GM18508 (cell line): ENCODE data around the gene HECW1.
"Not testable (repeated sequence)": the region's sequence is repeated elsewhere in the genome, so short reads cannot be mapped to it uniquely, and the experiment has no call there.

Source experiments
- ATAC-seq: cut with Tn5 transposase; IDR thresholded peaks from one replicate; pipeline ENCODE4 v1.9.1; 2021; ENCODE audit warnings: moderate number of reproducible peaks; ENCODE audit not compliant: insufficient read depth, unreplicated experiment

HECW1 gene

GRCh38 chr7:43337191-43337590 is 224.7 kb downstream of the HECW1 start:
- no peak for ATAC-seq

- no peak for ATAC-seq
Observed at GRCh38 chr7:43337811-43338210, 225.4 kb downstream of the HECW1 start.

DNA sequence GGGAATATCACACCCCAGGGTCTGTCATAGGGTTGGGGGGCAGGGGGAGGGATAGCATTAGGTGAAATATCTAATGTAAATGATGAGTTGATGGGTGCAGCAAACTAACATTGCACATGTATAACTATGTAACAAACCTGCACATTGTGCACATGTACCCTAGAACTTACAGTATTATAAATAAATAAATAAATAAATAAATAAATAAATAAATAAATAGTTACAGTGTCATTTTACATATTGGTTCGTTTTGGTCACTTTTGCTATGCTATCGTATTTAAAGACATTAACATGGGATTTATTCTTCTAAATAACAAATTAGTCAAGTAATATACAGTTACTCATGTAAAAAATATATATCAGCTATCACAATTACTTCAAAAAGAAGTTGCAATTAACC is 228.7 kb downstream of the HECW1 start:
- ATAC-seq: no peak

DNA sequence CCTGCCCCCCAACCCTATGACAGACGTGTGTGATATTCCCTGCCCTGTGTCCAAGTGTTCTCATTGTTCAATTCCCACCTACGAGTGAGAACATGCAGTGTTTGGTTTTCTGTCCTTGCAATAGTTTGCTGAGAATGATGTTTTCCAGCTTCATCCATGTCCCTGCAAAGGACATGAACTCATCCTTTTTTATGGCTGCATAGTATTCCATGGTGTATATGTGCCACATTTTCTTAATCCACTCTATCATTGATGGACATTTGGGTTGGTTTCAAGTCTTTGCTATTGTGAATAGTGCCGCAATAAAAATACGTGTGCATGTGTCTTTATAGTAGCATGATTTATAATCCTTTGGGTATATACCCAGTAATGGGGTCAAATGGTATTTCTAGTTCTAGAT is 231.0 kb downstream of the HECW1 start:
- ATAC-seq: not testable (repeated sequence)

DNA sequence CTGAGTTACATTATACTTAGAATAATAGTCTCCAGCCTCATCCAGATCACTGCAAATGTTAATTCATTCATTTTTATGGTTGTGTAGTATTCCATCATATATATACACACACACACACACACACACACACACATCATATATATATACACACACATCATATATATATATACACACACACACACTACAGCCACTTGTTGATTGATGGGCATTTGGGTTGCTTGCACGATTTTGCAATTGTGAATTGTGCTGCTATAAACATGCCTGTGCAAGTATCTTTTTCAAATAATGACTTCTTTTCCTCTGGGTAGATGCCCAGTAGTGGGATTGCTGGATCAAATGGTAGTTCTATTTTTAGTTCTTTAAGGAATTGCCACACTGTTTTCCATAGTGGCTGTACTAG is 233.2 kb downstream of the HECW1 start:
- ATAC-seq: not testable (repeated sequence)

DNA sequence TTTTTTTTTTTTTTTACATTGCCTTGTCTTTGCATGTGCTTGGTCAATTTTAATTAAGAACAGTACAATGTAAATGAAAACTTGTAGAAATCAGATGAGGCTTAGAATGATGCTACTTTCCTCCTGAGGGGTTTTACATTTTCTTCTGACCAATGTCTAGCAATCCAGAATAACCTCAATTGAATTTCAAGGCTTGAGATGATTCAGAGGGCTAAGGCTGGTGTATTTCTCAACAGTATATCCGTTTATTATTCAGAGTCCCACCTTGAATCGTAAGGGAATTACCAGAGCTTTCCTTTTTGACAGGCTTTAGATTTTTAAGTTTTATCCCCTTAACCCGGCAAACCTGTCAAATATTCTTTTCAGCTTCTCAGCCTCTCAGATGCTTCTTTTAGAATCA is 239.2 kb downstream of the HECW1 start:
- ATAC-seq: no peak

DNA sequence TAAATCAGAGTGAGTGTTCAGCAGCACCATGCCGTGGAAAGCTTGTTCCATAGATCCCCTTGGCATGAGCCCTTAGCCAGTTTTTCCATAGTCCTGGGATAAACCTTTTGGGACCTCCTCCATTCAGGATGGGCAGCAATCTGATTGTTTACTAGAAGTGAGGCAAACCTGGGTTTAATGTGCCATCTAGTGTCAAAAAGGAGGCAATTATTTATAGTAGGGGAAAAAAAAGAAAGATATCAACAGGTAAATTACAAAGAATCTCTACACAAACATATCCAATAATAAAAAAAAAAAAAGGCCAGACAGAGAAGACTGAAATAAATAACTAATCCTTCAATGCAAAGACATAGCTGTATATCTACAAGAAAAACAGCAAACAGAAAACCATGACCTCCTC is 241.5 kb downstream of the HECW1 start:
- ATAC-seq: no peak

DNA sequence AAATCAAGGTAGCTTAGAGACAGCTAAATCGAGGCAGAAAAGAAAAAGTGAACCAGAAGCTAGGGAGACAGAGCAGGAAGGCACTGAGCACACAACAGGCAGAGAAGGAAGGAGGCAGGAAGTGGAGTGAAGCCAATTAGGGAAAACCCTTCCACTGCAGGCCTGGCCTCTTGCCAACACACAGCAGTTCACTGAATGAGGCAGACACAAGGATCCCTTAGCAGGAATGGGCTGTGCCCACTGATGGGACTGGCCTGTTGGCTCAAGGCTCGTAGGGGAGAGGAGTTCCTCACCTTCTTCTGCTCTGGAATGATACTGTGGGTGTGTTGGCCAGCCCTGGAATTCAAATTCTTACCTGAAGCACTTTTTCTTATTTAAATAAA is 250.2 kb downstream of the HECW1 start:
- no peak for ATAC-seq

DNA sequence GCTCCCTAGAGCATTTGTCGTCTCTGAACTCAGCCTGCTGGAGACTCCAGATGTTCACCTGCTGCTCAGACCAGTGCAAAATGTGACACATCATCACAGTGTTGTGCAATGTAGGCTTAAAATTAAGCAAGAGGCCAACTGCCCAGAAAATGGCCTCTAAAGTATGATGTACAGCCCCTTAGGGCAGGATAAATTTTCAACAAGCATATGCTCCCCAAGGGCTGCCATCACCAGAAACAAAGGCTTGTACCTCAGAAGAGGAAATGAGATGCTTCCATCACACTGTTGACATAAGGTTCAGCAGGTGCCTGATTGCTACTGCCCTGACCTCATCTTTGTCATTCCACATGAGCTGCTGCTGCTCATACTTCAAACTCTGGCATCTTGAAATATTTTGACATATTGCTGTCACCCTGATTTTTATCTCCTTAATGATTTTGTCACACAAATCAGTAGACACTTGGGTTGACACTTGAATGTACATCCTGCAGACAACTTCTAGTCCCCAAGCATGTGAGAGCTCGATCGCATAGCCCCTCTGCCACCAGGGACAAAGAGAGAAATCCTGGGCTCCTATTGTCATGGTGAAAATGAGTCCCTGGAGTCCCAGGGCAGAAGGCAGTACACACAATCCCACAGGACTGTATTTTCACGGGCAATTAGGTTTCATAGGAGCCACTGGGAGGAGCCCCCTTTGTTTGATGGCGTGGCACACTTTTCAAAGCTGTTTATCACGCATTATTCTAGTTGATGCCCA is 250.8 kb downstream of the HECW1 start:
- ATAC-seq: no peak

GRCh38 chr7:43364391-43364790 is 251.9 kb downstream of the HECW1 start:
- no peak for ATAC-seq

- no peak for ATAC-seq
Observed at GRCh38 chr7:43372676-43373355, 260.4 kb downstream of the HECW1 start.

DNA sequence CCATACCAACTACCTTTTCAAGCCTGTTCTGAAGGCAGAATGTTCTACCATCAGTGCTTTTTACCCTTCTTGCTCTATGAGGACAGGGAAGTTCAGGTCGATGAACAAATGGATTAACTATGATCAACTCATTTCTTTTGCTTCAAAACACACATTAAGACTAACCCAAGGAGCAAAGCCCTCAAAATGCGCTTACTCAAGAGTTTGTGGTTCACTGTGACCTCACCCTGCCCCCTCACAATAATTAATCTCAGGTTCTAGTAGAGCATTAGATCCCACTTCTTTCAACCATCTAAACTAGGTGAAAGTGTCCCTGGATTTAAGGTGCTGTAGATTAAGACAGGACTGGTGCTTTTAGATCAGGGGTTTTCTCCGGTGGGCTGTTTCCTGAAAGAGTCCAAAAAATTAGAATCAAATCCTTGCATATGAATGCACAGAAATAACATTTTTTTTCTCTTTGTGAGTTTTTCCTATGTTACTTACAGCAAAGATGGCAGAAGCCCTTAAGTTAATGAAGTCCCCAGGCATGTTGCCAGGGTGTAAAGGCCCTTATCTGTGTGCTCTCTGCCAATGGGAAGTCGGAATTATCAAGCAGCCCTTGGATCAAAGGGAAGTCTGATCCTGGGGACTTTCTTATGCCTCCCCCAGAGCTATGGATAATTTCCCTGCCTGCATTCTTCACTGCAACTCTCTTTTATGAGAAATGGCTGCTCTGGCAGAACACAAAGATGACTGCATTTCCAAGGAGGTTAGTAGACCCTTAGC is 264.9 kb downstream of the HECW1 start:
- ATAC-seq: no peak

DNA sequence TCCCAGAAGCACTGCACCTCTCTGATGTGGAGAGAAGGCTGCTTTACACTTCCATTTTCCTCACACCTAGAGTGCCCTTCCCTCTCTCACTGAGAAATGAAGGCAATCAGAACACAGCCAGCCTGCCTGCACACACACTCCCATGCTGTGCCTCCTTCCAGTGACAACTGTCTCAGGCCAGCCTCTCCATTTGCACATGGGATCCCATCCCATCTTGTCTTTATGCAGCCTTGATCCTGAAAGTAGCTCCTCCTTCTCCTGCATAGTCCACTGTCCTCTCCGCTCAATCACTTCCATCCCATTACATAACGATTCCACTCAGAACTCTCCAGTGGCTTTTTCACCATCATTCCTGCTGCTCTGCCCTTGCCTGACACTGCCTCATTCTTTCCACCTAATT is 266.8 kb downstream of the HECW1 start:
- no peak for ATAC-seq

- no peak for ATAC-seq
Observed at GRCh38 chr7:43384616-43385308, 272.3 kb downstream of the HECW1 start.

DNA sequence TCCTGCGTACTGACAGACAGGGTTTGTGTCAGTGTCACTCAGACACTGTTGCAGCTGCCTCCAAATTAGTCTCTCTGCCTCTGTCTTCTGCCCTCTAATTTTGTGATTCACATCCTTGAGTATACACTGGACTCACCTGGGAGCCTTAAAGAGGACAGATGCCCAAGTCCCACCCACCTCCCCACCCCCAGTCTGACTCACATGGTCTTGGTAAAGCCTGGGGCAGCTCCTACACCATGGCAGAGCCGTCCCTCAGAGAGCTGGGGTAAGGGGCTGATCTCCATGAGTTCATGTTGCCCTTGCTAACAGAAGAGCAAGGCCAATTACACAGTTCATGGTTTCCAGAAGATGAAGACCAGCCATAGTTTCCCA is 272.8 kb downstream of the HECW1 start:
- ATAC-seq: no peak

GRCh38 chr7:43385856-43386255 is 273.4 kb downstream of the HECW1 start:
- no peak for ATAC-seq

DNA sequence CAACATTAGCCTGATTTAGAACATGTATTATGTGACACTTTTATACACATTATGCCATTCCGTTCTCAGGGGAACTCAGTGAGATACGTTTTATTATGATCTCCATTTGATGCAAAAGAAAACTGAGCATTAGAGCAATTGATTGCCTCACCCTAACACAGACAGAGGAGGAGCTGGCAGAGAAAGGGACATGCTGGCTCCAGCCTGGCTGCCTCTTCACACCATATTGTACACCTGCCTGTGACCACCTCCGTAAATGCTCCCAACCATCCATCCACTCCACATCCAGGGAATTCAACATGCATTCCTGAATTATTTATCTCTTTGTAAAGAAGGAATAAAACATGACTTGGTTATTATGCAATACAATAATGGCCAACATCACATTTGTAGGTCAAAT is 275.5 kb downstream of the HECW1 start:
- no peak for ATAC-seq

DNA sequence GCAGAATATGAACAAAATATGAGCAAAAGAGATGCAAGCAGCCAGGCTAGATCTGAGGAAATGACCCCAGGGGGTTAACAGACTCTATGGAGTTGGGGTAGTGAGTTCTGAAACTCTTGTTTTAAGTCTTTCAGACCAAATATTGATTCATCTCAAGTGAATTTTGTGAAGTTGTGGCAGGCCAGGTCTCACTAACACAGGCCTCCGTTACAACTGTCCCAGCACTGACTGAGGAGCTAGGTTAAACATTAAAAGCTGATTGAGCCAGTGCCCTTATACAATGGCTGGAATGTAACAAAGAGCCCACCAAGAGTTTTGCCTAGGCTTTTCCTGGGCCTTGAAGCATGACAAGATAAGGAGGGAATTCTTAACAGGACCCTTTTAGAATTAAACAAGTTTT is 278.1 kb downstream of the HECW1 start:
- ATAC-seq: no peak

- no peak for ATAC-seq
Observed at GRCh38 chr7:43391518-43391917, 279.1 kb downstream of the HECW1 start.

DNA sequence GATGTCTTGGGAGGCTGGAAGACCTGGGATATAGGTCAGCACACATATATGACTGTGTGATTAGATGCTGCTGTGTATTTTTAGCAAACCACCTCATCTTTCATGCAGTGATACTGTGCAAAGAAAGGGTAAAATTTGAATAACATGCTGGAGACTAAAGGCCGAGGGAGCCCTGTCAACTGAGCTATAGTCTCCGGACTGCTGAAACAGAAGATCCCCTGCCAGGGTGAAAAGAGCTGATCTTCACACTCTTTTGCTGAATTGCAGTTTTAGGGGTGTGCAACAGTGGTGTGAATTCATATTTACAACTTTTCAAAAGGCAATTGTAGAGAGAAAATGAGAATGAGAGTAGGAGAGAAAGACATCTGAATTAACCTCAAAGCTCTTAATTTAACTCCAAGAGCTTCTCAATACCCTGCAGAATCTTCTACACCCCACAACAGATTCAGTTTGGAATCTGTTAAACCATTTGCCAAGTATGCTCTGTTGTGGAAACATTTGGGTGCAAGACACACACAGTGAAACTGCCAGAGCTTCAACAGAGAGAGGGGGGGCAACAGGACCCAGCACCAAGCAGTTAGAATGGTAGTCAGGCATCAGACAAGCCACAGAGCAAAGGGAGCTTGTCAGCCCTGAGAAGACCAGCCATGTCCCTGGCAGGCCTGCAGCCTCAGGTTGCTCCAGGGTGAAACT is 280.3 kb downstream of the HECW1 start:
- ATAC-seq: no peak
